ENCODE data around the gene ZFAND2B.

The ZFAND2B gene

GRCh38 chr2:219204425-219205164, 2.0 kb upstream of the ZFAND2B start:
- DNase-seq (ENCODE audit: low spot score), result no peak

GRCh38 chr2:219205165-219205538, 1.4 kb upstream of the ZFAND2B start:
- no peak for DNase-seq (ENCODE audit: low spot score)

- no peak for DNase-seq (ENCODE audit: low spot score)
These were observed 628 bp upstream of the ZFAND2B start for GRCh38 chr2:219205981-219206327.

- peak; percentile 26 for DNase-seq (ENCODE audit: low spot score)
These were observed 727 bp downstream of the ZFAND2B start for GRCh38 chr2:219207134-219207883.

- DNase-seq (ENCODE audit: low spot score), result peak; percentile 51
These were observed 1.5 kb downstream of the ZFAND2B start for GRCh38 chr2:219207884-219208740.

GRCh38 chr2:219209236-219210195, 2.9 kb downstream of the ZFAND2B start:
- DNase-seq (ENCODE audit: low spot score), result no peak

- DNase-seq (ENCODE audit: low spot score), result no peak
These were observed 3.8 kb downstream of the ZFAND2B start for GRCh38 chr2:219210196-219210885.

GRCh38 chr2:219210886-219211362, 4.3 kb downstream of the ZFAND2B start:
- no peak for DNase-seq (ENCODE audit: low spot score)

GRCh38 chr2:219213026-219213415, 6.4 kb downstream of the ZFAND2B start:
- DNase-seq (ENCODE audit: low spot score), result no peak

- no peak for DNase-seq (ENCODE audit: low spot score)
These were observed 7.0 kb downstream of the ZFAND2B start for GRCh38 chr2:219213486-219214071.

- DNase-seq (ENCODE audit: low spot score), result no peak
These were observed 7.6 kb downstream of the ZFAND2B start for GRCh38 chr2:219214141-219214540.

GRCh38 chr2:219214786-219215185, 8.2 kb downstream of the ZFAND2B start:
- DNase-seq (ENCODE audit: low spot score), result no peak

- no peak for DNase-seq (ENCODE audit: low spot score)
These were observed 9.4 kb downstream of the ZFAND2B start for GRCh38 chr2:219215871-219216534.

GRCh38 chr2:219216535-219216915, 9.9 kb downstream of the ZFAND2B start:
- DNase-seq (ENCODE audit: low spot score), result no peak

- DNase-seq (ENCODE audit: low spot score), result peak; percentile 57
These were observed 11.7 kb downstream of the ZFAND2B start for GRCh38 chr2:219218217-219218731.

GRCh38 chr2:219218732-219219701, 12.4 kb downstream of the ZFAND2B start, which contains the start of gene ABCB6:
ABCB6 (minus strand) TSS chr2:219218958; CDS start chr2:219218673, 285 bp downstream.
- DNase-seq (ENCODE audit: low spot score), result peak; percentile 93

- no peak for DNase-seq (ENCODE audit: low spot score)
These were observed 13.4 kb downstream of the ZFAND2B start for GRCh38 chr2:219219784-219220532.

Measured in cerebellar cortex (tissue), 1 donor.